HG02970 (cell line): ENCODE results near the gene CALML5.

Experiments used
- ATAC-seq: cut with Tn5 transposase; IDR thresholded peaks from one replicate; pipeline ENCODE4 v1.9.1; 2021; ENCODE audit warnings: mild to moderate bottlenecking, moderate library complexity, moderate number of reproducible peaks; ENCODE audit not compliant: unreplicated experiment, low FRiP score

The CALML5 gene

DNA sequence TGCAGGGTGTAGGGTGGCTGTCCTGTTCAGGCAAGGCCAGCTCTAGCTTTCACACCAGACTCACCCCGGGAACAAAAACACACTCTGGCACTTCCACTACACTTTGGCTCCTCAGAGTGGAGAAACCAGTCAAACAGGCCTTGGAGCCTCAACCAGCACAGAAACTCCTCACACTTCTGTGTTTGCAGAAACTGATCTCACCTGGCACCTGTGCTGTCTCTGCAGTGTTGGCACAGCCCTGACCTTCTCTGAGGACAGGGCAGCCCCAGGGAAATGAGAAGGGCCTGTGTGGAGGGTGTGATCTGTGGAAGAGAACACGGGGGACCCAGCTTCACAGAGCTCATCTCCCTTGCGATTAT lies 4.1 kb upstream of the CALML5 start:
- ATAC-seq = no peak

- no peak for ATAC-seq
These were observed 3.5 kb upstream of the CALML5 start for GRCh38 chr10:5502571-5503476.

DNA sequence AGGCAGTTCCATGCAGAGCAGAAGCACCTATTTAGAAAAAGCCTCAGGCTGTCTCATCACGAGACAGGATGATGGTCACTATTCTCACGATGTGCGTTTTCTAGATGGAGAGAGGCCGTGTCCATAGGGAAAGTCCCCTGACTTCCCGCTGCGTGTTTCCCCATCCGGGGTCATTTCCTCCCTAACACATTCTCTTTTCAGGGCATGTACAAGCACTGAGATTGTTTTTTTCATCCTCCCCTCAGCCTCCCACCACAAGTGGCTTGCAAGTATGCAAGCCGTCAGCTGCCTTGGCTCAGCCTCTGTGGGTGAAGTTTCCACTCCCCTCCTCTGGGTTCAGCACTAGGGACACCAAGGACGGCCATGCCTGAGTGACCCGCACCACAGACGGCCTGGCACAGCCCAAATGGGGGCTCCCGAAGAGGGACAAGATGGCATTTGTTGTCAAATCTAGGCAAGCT lies 2.7 kb upstream of the CALML5 start:
- no peak for ATAC-seq

DNA sequence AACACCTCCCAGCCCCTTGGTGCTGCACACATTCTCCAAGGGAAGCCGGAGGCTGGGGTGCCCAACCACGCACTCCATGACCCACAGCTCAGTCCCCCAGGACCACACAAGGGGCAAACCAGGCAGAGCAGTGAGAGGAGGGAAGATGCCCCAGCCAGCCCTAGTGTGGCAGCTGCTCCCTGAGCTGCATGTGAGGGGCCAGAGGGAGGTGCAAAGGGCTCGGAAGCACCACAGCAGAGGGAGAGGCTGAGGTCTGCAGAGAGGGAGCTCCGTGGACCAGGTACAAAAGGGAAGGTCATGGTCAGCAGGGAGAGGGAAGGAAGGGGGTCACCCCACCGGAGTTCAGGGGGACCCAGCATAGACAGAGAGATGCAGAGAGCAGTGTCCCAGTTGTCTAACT lies 1.5 kb upstream of the CALML5 start:
- no peak for ATAC-seq

DNA sequence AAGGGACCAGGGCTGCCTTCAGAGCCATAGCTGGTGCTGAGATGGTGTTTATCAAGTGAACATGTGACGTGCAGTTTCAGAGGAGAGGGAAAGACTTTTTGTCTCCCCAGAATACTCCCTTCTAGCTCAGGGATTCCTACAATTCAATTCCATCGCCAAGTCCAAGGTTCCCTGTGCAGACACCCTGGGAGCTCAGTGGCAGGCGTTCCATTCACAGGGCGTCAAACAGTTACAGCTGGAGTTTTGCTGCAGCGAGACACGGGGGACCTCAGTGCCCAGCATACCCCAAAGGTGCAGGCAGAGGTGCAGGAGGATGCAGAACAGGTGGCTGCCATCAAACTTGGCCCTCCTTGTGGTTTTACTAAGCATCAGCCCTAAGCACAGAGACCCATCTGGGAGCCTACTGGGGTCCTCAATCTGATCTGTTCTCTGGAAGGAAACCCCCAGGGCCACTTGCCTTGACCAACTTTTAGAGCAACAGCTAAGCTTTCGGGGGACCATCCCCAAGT lies 846 bp upstream of the CALML5 start:
- ATAC-seq = no peak

GRCh38 chr10:5498791-5499492 lies 428 bp downstream of the CALML5 start:
- no peak for ATAC-seq

DNA sequence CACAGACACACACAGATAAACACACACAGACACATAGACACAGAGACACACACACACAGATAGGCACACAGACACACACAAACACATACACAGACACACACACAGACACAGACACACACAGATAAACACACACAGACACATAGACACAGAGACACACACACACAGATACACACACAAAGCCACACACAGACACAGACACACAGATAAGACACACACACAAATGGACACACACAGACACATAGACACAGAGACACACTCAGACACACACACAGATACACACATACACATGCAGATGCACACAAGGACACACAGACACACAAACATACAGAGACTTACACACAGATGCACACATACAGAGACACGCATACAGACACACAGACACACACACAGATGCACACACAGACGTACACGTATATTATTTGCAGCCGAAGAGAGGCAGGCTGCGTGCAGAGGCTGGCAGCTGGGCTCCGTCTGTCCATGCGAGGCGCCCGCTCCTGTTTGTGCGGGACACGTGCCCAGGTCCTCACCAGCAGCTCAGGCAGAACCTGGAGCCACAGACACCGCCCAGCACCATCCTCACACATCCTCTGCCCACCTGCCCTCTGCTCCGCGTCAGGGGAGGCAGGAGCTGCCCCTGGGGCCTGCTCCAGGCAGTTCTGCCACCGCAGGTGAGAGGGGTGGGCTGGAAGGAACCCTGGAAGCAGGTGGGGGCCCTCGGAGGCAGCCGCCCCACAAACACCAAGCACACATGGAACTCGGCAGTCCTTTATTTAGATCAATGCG lies 1.2 kb downstream of the CALML5 start:
- ATAC-seq = no peak

- ATAC-seq = no peak
These were observed 2.1 kb downstream of the CALML5 start for GRCh38 chr10:5497289-5497688.

DNA sequence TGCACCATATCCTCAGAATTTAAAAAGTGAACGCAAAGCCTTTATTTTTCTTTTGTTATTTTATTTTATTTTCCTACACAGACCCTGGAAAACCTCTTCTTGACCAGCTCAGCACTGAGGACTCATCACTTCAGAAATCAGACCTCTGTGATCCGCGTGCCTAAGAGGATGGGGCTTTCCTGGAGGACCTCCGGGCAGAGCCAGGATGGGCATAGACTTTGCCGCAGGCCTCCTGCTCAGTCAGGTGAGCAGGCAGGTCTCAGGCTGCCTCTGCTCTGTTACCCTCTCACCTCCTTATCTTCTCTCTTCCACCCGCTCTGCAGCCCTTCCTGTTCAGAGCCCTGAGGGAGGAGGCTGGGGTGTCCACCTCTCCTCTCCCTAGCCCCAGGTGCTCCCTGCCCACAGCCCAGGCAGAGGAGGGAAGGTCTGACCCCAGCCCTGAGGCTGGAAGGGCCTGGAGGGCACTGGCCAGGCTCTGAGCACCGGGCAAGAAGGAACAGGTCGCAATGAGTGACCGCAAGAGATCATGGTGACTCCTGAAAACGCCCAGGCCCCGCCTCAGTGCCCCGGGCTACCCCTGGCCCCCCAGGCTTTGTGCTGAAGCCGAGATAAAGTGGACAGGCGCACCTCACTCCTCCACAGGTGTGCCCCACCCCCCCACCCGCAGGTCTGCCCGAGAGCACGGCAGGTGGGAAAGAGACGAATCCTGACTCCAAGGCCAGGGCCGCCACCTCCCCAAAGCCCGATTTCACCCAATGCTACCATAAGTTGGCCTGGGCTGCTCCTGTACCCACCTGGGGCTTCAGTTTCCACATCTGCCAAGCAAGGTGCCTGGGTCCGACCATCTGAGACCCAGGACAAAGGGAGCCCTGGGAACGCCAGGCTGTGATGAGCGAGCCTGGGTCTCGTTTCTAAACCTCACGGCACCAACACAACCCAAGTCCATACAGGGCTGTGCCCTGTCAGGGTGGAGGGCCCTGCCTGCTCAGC lies 2.8 kb downstream of the CALML5 start:
- ATAC-seq = no peak

DNA sequence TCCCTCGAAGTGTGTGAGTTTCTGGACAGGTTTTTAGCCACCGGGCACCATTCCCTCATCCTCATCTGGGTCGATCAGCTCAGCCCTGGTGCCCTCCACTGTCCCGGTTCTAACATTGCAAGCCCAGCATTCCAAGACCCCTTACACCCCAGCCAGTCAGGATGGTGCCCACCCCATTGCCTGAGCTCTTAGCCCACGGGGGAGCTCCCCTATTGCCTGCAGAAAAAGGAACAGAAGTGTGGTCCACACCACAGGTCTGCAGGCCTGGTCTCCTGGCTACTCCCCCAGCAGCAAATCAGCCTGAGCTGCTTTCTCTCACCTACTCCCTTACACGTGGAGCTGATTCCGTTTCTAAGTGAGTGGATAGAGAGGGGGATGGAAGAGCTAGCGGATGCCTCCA lies 4.8 kb downstream of the CALML5 start:
- ATAC-seq = no peak

- ATAC-seq = no peak
These were observed 5.7 kb downstream of the CALML5 start for GRCh38 chr10:5493691-5494090.

DNA sequence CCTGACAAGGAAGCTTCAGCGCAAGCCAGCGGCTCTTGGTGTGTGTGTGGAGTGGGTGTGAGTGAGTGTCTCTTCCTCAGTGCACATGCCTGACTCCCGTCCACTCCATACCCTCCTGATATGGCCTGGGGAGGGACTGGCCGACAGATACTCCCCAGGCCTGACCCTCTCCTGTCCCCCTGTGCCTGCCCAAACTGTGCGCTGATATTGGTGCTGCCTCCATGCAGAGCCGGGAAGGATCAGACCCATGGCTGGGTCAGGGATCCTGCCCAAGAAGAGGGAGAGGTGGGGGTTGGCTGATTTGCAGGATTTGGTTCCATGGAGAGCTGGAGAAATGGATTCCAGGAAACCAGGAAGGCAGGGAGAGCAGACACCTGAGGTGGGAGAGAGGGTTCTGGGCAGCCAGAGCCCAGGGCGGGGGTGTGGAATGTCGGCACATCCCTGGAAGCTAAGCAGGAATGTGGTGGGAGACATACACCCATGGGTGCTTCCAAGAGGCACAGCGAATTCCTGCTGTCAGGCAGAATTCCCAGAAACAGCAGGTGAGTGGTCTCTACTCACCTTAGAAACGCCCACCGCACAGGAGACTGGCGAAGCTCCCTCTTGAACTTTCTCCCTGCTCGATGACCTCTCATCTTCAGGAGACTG lies 6.3 kb downstream of the CALML5 start:
- ATAC-seq = no peak

DNA sequence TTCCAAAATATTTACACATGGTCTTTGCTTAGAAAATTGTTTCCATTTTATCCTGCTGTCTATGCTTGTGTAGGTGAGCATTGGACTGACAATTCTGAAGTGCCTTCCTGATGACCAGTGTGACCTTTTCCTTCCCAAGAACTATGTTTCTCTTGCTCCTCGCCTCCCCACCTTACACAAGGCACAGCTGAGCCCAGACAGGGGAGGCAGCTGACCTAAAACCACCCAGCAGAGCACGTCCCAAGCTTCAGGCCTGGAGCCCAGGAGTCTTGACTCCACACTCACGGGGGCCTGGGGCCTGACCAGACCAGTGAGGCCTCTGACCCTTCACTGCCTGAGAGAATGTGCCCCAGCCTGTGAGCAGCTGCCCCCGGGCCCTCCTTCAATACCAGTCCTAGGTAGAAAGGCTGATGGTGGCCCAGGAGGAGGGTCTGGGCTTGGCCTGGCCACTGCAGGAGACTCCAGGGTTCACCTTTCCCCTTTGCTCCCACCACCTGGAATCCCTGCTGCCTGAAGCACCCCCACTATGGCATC lies 7.0 kb downstream of the CALML5 start:
- ATAC-seq = no peak

GRCh38 chr10:5491477-5491876 lies 7.9 kb downstream of the CALML5 start:
- ATAC-seq = no peak

GRCh38 chr10:5490698-5491464 lies 8.5 kb downstream of the CALML5 start:
- no peak for ATAC-seq

DNA sequence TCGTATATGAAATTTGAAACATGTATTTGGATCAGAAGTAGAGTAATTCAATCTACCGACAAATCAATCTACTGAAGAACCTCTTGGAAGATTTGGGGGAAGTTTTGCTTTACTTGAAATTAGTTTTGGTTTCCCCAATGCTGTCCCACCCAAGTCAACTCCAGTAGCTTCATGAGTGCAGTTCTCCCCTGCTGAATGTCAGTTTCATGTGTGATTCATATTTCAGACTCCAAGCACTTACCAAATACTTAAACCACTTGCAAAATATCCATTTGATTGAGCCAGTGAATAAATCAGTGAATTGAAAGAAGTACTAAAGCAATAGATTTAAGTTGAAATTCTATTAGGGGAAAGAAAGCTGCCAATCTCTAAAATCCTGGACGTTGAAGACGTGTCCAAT lies 9.3 kb downstream of the CALML5 start:
- ATAC-seq = no peak

DNA sequence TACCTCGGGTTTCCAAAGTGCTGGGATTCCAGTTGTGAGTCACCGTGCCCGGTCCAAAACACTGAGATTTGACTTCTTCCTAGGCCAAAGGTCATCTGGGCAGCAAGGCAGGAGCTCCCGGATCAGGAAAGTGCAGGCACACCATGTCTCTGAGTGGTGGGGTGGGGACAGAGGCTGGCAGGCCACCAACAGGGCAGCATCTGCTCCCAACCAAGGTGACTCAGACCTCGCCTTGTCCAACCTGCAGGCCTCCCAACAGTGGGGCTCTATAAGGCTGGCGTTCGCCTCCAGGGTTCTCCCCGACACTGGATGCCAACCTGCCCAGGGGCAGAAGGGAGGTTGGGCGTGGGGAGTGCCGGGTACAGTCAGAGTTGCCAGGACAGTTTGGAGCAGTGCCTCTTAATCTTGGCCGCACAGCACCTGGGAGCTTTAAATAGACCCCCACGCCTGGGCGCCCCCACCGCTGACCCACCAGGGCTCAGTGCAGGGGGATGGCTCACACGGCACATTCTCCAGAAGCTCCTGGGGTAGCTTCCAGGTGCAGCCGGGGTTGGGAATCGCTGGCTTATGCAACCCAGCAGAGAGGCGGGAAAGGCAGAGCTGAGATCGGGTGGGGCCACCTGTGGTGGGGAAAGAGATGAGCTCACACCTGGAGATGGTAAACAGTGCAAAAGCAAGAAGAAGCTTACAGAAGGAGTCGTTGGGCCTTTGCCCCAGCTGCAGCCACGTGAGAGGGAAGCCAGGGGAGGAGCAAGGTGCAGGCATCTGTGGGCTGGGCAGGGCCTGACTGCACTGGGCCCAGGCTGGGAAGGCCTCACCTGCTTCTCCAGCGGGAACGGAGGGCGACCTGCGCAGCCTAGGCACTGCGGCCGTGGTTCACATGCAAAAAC lies 10.9 kb downstream of the CALML5 start:
- no peak for ATAC-seq
